Suprapubic skin (tissue), 3 donors: ENCODE measurements around the gene LDLRAD4.

Experiments
- EP300 ChIP-seq: sonication (generic); formaldehyde crosslinking; IDR thresholded peaks from one replicate; pipeline ENCODE4 v1.6.1; 2017; ENCODE audit warnings: antibody characterized with exemption
- TF ChIP-seq, protein P1 (sequence below), 2 donors: fragments of 200-600 bp in 1 of 2; fragments of 450-650 bp in 1 of 2; sonication (generic) in 1 of 2; IDR thresholded peaks; one replicate each; pipeline ENCODE4 v1.5.1; 2016 to 2019; ENCODE audit warnings: antibody characterized with exemption in 2 of 2, mild to moderate bottlenecking in 1 of 2, moderate library complexity in 1 of 2

DNA sequence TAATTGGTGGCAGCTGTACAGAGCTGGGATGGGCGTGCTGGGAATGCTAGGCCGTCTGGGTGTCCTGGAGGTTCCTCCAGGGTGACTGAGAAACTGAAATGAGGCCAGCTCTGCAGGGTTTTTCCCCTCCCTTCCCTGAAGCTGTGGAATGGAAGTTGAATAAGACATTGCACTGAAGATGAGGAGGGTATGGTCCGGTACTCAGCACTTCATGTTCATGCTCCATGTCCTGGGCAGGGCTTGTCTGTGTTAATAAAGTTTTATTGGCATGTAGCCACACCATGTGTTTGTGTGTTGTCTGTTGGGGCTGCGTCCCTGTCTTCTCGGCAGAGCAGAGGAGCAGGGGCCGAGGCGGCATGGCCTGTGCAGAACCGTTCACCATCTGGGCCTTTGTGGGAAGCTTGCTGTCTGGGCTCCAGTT lies 154.0 kb downstream of the LDLRAD4 start:
- TF ChIP-seq, protein P1, sequence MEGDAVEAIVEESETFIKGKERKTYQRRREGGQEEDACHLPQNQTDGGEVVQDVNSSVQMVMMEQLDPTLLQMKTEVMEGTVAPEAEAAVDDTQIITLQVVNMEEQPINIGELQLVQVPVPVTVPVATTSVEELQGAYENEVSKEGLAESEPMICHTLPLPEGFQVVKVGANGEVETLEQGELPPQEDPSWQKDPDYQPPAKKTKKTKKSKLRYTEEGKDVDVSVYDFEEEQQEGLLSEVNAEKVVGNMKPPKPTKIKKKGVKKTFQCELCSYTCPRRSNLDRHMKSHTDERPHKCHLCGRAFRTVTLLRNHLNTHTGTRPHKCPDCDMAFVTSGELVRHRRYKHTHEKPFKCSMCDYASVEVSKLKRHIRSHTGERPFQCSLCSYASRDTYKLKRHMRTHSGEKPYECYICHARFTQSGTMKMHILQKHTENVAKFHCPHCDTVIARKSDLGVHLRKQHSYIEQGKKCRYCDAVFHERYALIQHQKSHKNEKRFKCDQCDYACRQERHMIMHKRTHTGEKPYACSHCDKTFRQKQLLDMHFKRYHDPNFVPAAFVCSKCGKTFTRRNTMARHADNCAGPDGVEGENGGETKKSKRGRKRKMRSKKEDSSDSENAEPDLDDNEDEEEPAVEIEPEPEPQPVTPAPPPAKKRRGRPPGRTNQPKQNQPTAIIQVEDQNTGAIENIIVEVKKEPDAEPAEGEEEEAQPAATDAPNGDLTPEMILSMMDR (IDR thresholded peaks at IDR 0.05), result no peak
- TF ChIP-seq EP300, result no peak
